K562 (cell line): Measurements from ENCODE around the gene ALG11. TPM values are rescaled to one million over a fixed set of nuclear protein-coding genes. Genes with fewer than 3 reads are reported as not detected.

ENCODE experiments used
- ATAC-seq: fragments of 200-7000 bp; cut with Tn5 transposase; 3 replicates; pipeline ENCODE4 v1.9.1; 2020; ENCODE audit warnings: moderate library complexity
- BruUV-seq: library from RNA; stranded (reverse); fragments of 400-500 nt; replicated peaks from 2 replicates; lab custom pipeline; 2021; lab: Mats Ljungman, UMichigan
- CTCF ChIA-PET: fragments of 300-600 bp; formaldehyde crosslinking; extraction: SDS; loops from one replicate; lab custom pipeline; 2021; ENCODE audit warnings: low intra/inter-chr PET ratio; lab: Yijun Ruan, JAX
- POLR2A ChIA-PET: fragments of 300-600, 350-650 bp; sonication (Branson Sonifier 250); formaldehyde crosslinking; extraction: SDS; loops from one replicate; lab custom pipeline; 2021; ENCODE audit warnings: antibody characterized with exemption, inconsistent platforms; lab: Yijun Ruan, JAX
- DNase-seq, 4 experiments: peaks; one replicate each; pipeline versions ENCODE4 v3.0.0 to v3.0.0-alpha.2; 2011 to 2018; ENCODE audit warnings: low spot score in 3 of 4, mixed read lengths in 3 of 4; ENCODE audit errors: extremely low read depth in 1 of 4
- FAIRE-seq: peaks from 2 replicates; lab custom pipeline; 2011; peaks lifted over from hg19 to GRCh38; lab: Jason Lieb, UNC
- H2AFZ ChIP-seq: 2 replicates; pipeline ENCODE4 v1.6.0; 2011; ENCODE audit warnings: low read depth, low read length, control low read depth, inconsistent platforms
- H3K27ac ChIP-seq: fragments of 200-600 bp; 3 replicates; pipeline ENCODE4 v1.8.0; 2011; ENCODE audit warnings: low read depth, mild to moderate bottlenecking, control low read depth, inconsistent platforms, low read length, moderate library complexity, mixed read lengths; ENCODE audit errors: extremely low read depth
- H3K27me3 ChIP-seq, 2 experiments: fragments of 300-600 bp in 1 of 2; 2 replicates in 1 of 2; 3 replicates in 1 of 2; pipeline versions ENCODE4 v1.6.0 to v1.8.0; 2011; ENCODE audit warnings: inconsistent platforms in 2 of 2, low read length in 2 of 2, mild to moderate bottlenecking in 1 of 2, mixed read lengths in 1 of 2, moderate library complexity in 1 of 2; ENCODE audit not compliant: control insufficient read depth in 2 of 2, insufficient read depth in 2 of 2
- H3K36me3 ChIP-seq: fragments of 300-600 bp; 3 replicates; pipeline ENCODE4 v1.8.0; 2011; ENCODE audit warnings: mild to moderate bottlenecking, low read length, inconsistent platforms; ENCODE audit not compliant: control insufficient read depth, insufficient read depth
- H3K4me1 ChIP-seq, 2 experiments: fragments of 200-600 bp in 1 of 2; replicated peaks in 1 of 2; 2 replicates in 1 of 2; 3 replicates in 1 of 2; pipeline versions ENCODE4 v1.5.1 to v1.8.0; 2011; ENCODE audit warnings: inconsistent platforms in 2 of 2, low read length in 2 of 2, mild to moderate bottlenecking in 1 of 2, mixed read lengths in 1 of 2, moderate library complexity in 1 of 2; ENCODE audit not compliant: control insufficient read depth in 2 of 2, insufficient read depth in 2 of 2
- H3K4me2 ChIP-seq: 2 replicates; pipeline ENCODE4 v1.6.1; 2011; ENCODE audit warnings: low read length, control low read depth, inconsistent platforms, mixed read lengths; ENCODE audit not compliant: insufficient read depth
- H3K4me3 ChIP-seq: fragments of 200-600 bp; sonication (generic), shearing (Covaris generic); 2 replicates; pipeline ENCODE4 v1.5.1; 2016; ENCODE audit warnings: control low read depth, inconsistent platforms
- H3K79me2 ChIP-seq: fragments of 200-600 bp; 3 replicates; pipeline ENCODE4 v1.8.0; 2011; ENCODE audit warnings: low read length, inconsistent platforms; ENCODE audit not compliant: control insufficient read depth, insufficient read depth
- H3K9ac ChIP-seq, 2 experiments: 2 replicates each; pipeline versions ENCODE4 v1.6.0 to v1.6.1; 2011; ENCODE audit warnings: low read depth in 2 of 2, low read length in 2 of 2, control low read depth in 1 of 2, inconsistent platforms in 1 of 2, mild to moderate bottlenecking in 1 of 2, mixed read lengths in 1 of 2; ENCODE audit not compliant: insufficient read depth in 1 of 2
- H3K9me1 ChIP-seq: one replicate; pipeline ENCODE4 v1.6.0; 2011; ENCODE audit warnings: inconsistent platforms, mild to moderate bottlenecking, low read length, moderate library complexity; ENCODE audit not compliant: control insufficient read depth, insufficient read depth
- H3K9me3 ChIP-seq: replicated peaks from 2 replicates; pipeline ENCODE4 v1.5.1; 2011; ENCODE audit warnings: low read depth, low read length, inconsistent platforms; ENCODE audit not compliant: control insufficient read depth, insufficient read depth
- H4K20me1 ChIP-seq: replicated peaks from 2 replicates; pipeline ENCODE4 v1.6.1; 2011; ENCODE audit warnings: low read length, inconsistent platforms, mixed read lengths; ENCODE audit not compliant: control insufficient read depth, insufficient read depth
- ATF7 ChIP-seq: fragments of 450-650 bp; IDR thresholded peaks from 2 replicates; pipeline ENCODE4 v1.7.1; 2014; ENCODE audit warnings: mild to moderate bottlenecking, moderate library complexity
- CREB1 ChIP-seq, 2 experiments: sonication (generic) in 1 of 2; formaldehyde crosslinking in 1 of 2; IDR thresholded peaks; 2 replicates each; pipeline versions ENCODE4 v1.6.1 to v1.8.0; 2012 to 2022; ENCODE audit warnings: inconsistent platforms in 1 of 2, mild to moderate bottlenecking in 1 of 2, missing genetic modification reagents in 1 of 2, moderate library complexity in 1 of 2
- E2F5 ChIP-seq: sonication (generic); formaldehyde crosslinking; IDR thresholded peaks from 2 replicates; pipeline ENCODE4 v1.8.0; 2022; ENCODE audit warnings: mild to moderate bottlenecking, missing genetic modification reagents
- FOXM1 ChIP-seq, 2 experiments: fragments of 450-650 bp in 1 of 2; sonication (generic) in 1 of 2; formaldehyde crosslinking in 1 of 2; IDR thresholded peaks; 2 replicates each; pipeline versions ENCODE4 v1.6.1 to v1.9.0; 2017 to 2022; ENCODE audit warnings: low read depth in 2 of 2, mild to moderate bottlenecking in 2 of 2, missing genetic modification reagents in 1 of 2, moderate library complexity in 1 of 2
- IRF1 ChIP-seq: sonication (generic); formaldehyde crosslinking; IDR thresholded peaks from 2 replicates; pipeline ENCODE4 v1.8.0; 2022; ENCODE audit warnings: missing genetic modification reagents, mild to moderate bottlenecking, borderline replicate concordance
- PTTG1 ChIP-seq: fragments of 450-650 bp; IDR thresholded peaks from 2 replicates; pipeline ENCODE4 v1.6.1; 2016; ENCODE audit warnings: low read depth, mild to moderate bottlenecking, missing genetic modification characterization, missing compliant biosample characterization
- SMARCA4 ChIP-seq: fragments of 450-650 bp; IDR thresholded peaks from 2 replicates; pipeline ENCODE4 v1.6.1; 2016
- TCF15 ChIP-seq: fragments of 250-450 bp; sonication (Bioruptor Pico); IDR thresholded peaks from 2 replicates; pipeline ENCODE4 v1.8.0; 2022; ENCODE audit warnings: moderate library complexity, mild to moderate bottlenecking, inconsistent platforms
- XRCC4 ChIP-seq: IDR thresholded peaks from one replicate; pipeline ENCODE4 v1.6.1; 2011; ENCODE audit not compliant: insufficient read depth, insufficient read length; ENCODE audit errors: extremely low read depth
- ZFPM2 ChIP-seq: fragments of 250-450 bp; sonication (Bioruptor Pico); IDR thresholded peaks from 2 replicates; pipeline ENCODE4 v1.5.1; 2022; ENCODE audit warnings: mild to moderate bottlenecking
- ZNF23 ChIP-seq: fragments of 250-450 bp; sonication (Bioruptor Pico); IDR thresholded peaks from 2 replicates; pipeline ENCODE4 v1.4.0; 2020; ENCODE audit warnings: mild to moderate bottlenecking
- ZNF384 ChIP-seq: IDR thresholded peaks from 2 replicates; pipeline ENCODE4 v1.6.1; 2012; ENCODE audit warnings: low read depth, low read length, improper control_type of control experiment
- ZNF696 ChIP-seq: fragments of 250-450 bp; sonication (Bioruptor Pico); conservative IDR thresholded peaks from 2 replicates; pipeline ENCODE4 v1.4.0; 2020; ENCODE audit warnings: mild to moderate bottlenecking, moderate library complexity
- ZNF766 ChIP-seq: fragments of 200-800 bp; sonication (Bioruptor generic); conservative IDR thresholded peaks from 2 replicates; pipeline ENCODE4 v1.6.1; 2016; ENCODE audit warnings: missing genetic modification characterization, missing compliant biosample characterization
- WGBS: fragments of 100-300 bp; shearing (Covaris generic); methylation state at CpG from one replicate; pipeline ENCODE4 v1.1.6; 2016; ENCODE audit warnings: low coverage, mixed read lengths; ENCODE audit not compliant: insufficient coverage; ENCODE audit errors: missing lambda C conversion rate; 5-methylcytosine and 5-hydroxymethylcytosine counted together
- in situ Hi-C: fragments of 300-500 bp; cut with MboI; formaldehyde crosslinking; loops from 4 replicates; pipeline ENCODE4 v1.15.0; 2018; ENCODE audit warnings: inconsistent platforms, mixed read lengths
- intact Hi-C: fragments of 100-400 bp; cut with micrococcal nuclease; formaldehyde crosslinking; loops from 2 replicates; pipeline ENCODE4 v1.14.2; 2022
- polyA plus RNA-seq, 8 experiments: library from polyadenylated mRNA; depleted of rRNA in 4 of 8; stranded (reverse) in 5 of 8; unstranded in 3 of 8; fragments of >200 nt; fragmentation: Nextera tagmentation in 2 of 8; fragmentation: Illumina TruSeq in 1 of 8; extraction: Ambion mirVana in 2 of 8; extraction: Trizol in 1 of 8; gene quantifications; 2 replicates each; pipeline versions ENCODE4 v1.2.1 to v1.2.3, GENCODE V29; 2011 to 2014; ENCODE audit warnings: inconsistent platforms in 1 of 8, missing spikeins in 1 of 8
- total RNA-seq, 7 experiments: library from RNA; depleted of rRNA in 6 of 7; stranded (reverse); fragments of >200 nt in 6 of 7; fragmentation: Illumina TruSeq in 2 of 7; extraction: Trizol in 2 of 7; gene quantifications; 2 replicates each; pipeline versions ENCODE4 v1.2.1 to v1.2.3, GENCODE V29; 2011 to 2021; ENCODE audit warnings: low replicate concordance in 1 of 7

The ALG11 gene
- total and polyA plus RNA-seq, 9 of the 15 experiments (the other 6 are each of a cell fraction or from before 2014, with no cell fraction given): 7.3 to 19.2 (median 16.3) TPM

- WGBS: 72% methylated on average over 8 of the region's 8 CpGs
- no peak for FAIRE-seq
- in situ Hi-C loops: loop anchor here (5.0 kb wide), 1 partner anchor 121 kb away; the partner anchor contains the start of gene NEK5
Observed at GRCh38 chr13:52006523-52007245, 5.5 kb upstream of the ALG11 start.

GRCh38 chr13:52009946-52010345 is 2.3 kb upstream of the ALG11 start:
- H3K27me3 ChIP-seq: no peaks in the 10 kb centered on the region
- DNase-seq: peak in 2 of 4 experiments; percentile 26 to 32
- H3K9me1 ChIP-seq: no peaks in the 10 kb centered on the region
- H3K9ac ChIP-seq: peak overlapping the region in 1 of 2 experiments; percentile 86; a peak in 2 of 4 replicates
- BruUV-seq: TSS peak; percentile 35
- H3K4me2 ChIP-seq: peak overlapping the region; percentile 86
- no peak for ATAC-seq
- no peaks in the 10 kb centered on the region for H4K20me1 ChIP-seq
- H3K4me3 ChIP-seq: peak overlapping the region; percentile 90
- H3K27ac ChIP-seq: peak overlapping the region; percentile 50
- intact Hi-C loops (no loop called here), in situ Hi-C loops (loop anchor here (5.0 kb wide), 1 partner anchor 117 kb away; the partner anchor contains the start of gene NEK5)
- H3K79me2 ChIP-seq: peaks cover 94% of the 10 kb centered on the region
- FAIRE-seq: peak; percentile 76
- ChIA-PET POLR2A (no interaction called here), CTCF (no interaction called here)
- WGBS: 1% methylated on average over 6 of the region's 6 CpGs
- H3K9me3 ChIP-seq: 0 out of 2 replicates have a peak, but pooled peaks cover 1% of the 10 kb centered on the region
- peak overlapping the region; percentile 56; the same call in 1 of the 2 replicates for H2AFZ ChIP-seq
- H3K4me1 ChIP-seq: peaks cover 9 to 13% of the 10 kb centered on the region in 2 experiments; a peak in 4 of 5 replicates
- H3K36me3 ChIP-seq: peaks cover 6% of the 10 kb centered on the region; the same call in 2 of the 3 replicates
- TF ChIP-seq E2F5 (CRISPR knock-in tag): no peak
- no peak for TF ChIP-seq TCF15
- TF ChIP-seq CREB1 (IDR thresholded peaks at IDR 0.05): no peak
- TF ChIP-seq CREB1 (CRISPR knock-in tag; IDR thresholded peaks at IDR 0.05): no peak
- TF ChIP-seq FOXM1 (IDR thresholded peaks at IDR 0.05; ENCODE audit: low read depth): no peak
- no peak for TF ChIP-seq FOXM1 (CRISPR knock-in tag; IDR thresholded peaks at IDR 0.05; ENCODE audit: low read depth)
- TF ChIP-seq SMARCA4: 0 out of 2 replicates have a peak, but pooled peaks have one; percentile 41
- no peak for TF ChIP-seq XRCC4
- no peak for TF ChIP-seq IRF1
- TF ChIP-seq PTTG1 (tag): no peak
- TF ChIP-seq ZNF766 (CRISPR knock-in tag): no peak

More at GRCh38 chr13:52006523-52007245, 5.5 kb upstream of the ALG11 start:
- H3K9me3 ChIP-seq: 0 out of 2 replicates have a peak, but pooled peaks cover 1% of the 10 kb centered on the region
- ChIA-PET POLR2A (no interaction called here), CTCF (no interaction called here)
- no peak overlapping the region for H3K9ac ChIP-seq
- peaks cover 80% of the 10 kb centered on the region for H3K79me2 ChIP-seq
- no peak overlapping the region for H3K4me3 ChIP-seq
- no peak overlapping the region for H3K27ac ChIP-seq
- ATAC-seq: no peak
- H3K9me1 ChIP-seq: no peaks in the 10 kb centered on the region
- BruUV-seq: no TSS peak
- intact Hi-C loops: no loop called here
- H3K4me2 ChIP-seq: no peak overlapping the region
- DNase-seq: no peak
- H2AFZ ChIP-seq: no peak overlapping the region
- no peaks in the 10 kb centered on the region for H4K20me1 ChIP-seq
- peaks cover 8 to 13% of the 10 kb centered on the region in 2 experiments; a peak in 4 of 5 replicates for H3K4me1 ChIP-seq
- H3K27me3 ChIP-seq: no peaks in the 10 kb centered on the region
- peaks cover 6% of the 10 kb centered on the region; the same call in 2 of the 3 replicates for H3K36me3 ChIP-seq
- TF ChIP-seq ZNF384: no peak
- TF ChIP-seq ZNF23: no peak
- no peak for TF ChIP-seq ZNF696 (CRISPR knock-in tag)
- TF ChIP-seq ATF7: no peak
- TF ChIP-seq ZFPM2 (CRISPR knock-in tag): no peak
